ENCODE data around the gene DUSP2. TPM values are rescaled to one million over a fixed set of nuclear protein-coding genes. Genes with fewer than 3 reads are reported as not detected.

DUSP2 gene
- total and polyA plus RNA-seq, 2 experiments from 2014 or later: 6.6 to 13.0 TPM

DNA sequence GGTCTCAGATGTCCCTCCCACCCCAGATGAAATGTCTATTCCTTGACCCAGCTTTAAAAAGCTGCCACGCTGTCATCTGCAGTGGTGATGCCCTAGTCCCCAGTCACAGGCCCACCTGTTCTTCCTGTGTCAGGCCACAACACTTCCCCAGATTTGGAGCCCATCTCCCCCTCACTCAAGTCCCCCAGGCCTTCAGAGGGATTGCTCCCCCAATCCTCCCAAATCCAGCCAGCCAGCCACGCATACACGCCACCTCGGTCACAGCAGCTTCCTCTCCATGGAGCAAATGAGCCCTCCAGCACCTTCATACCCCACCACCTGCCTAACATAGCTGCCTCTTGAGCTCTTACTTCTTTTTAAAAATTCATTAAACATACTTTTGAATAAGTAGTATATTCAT is 14.8 kb downstream of the DUSP2 start (continued):
- TF ChIP-seq ZNF462 (CRISPR knock-in tag; IDR thresholded peaks at IDR 0.05) (no peak), CTCF (conservative IDR thresholded peaks at IDR 0.05; ENCODE audit: low read depth in 2 of 2) (no peak), EZH2 (IDR thresholded peaks at IDR 0.05; ENCODE audit: low read depth, unreplicated experiment) (no peak)

GRCh38 chr2:96129528-96130120 is 15.6 kb downstream of the DUSP2 start:
- no peak overlapping the region for H3K4me3 Mint-ChIP-seq
- Histone ChIP-seq H3K27ac (ENCODE audit: low read depth) (no peak overlapping the region), H3K4me1 (ENCODE audit: insufficient read depth) (no peaks in the 10 kb centered on the region), H3F3A (replicated peaks; ENCODE audit: low read depth) (no peaks in the 10 kb centered on the region), H3K36me3 (ENCODE audit: insufficient read depth) (no peaks in the 10 kb centered on the region), H4K20me1 (replicated peaks; ENCODE audit: insufficient read depth) (no peaks in the 10 kb centered on the region), H2AFZ (no peak overlapping the region), H3K4me3 (no peak overlapping the region), H3K79me2 (replicated peaks; ENCODE audit: insufficient read depth) (no peaks in the 10 kb centered on the region), H3K9me2 (ENCODE audit: insufficient read depth) (no peaks in the 10 kb centered on the region), H3K4me2 (no peak overlapping the region), H3K27me3 (ENCODE audit: insufficient read depth) (no peaks in the 10 kb centered on the region)
- ATAC-seq (no peak), DNase-seq (ENCODE audit: low spot score) (no peak)
- no peaks in the 10 kb centered on the region for H3K4me1 Mint-ChIP-seq
- peaks cover 4% of the 10 kb centered on the region for H3K27me3 Mint-ChIP-seq (ENCODE audit: insufficient read depth, low read depth, poor library complexity)
- no peaks in the 10 kb centered on the region; the same call in 2 of the 3 replicates for H3K36me3 Mint-ChIP-seq (ENCODE audit: low read depth)
- H3K27ac Mint-ChIP-seq: no peak overlapping the region
- no peaks in the 10 kb centered on the region for H3K9me3 Mint-ChIP-seq
- TF ChIP-seq ETS1 (IDR thresholded peaks at IDR 0.05) (no peak), POLR2AphosphoS5 (IDR thresholded peaks at IDR 0.05; ENCODE audit: low read depth) (no peak), JUNB (IDR thresholded peaks at IDR 0.05; ENCODE audit: unreplicated experiment) (no peak), REST (IDR thresholded peaks at IDR 0.05; ENCODE audit: unreplicated experiment) (no peak), EZH2 (IDR thresholded peaks at IDR 0.05; ENCODE audit: low read depth, unreplicated experiment) (no peak), CTCF (conservative IDR thresholded peaks at IDR 0.05; ENCODE audit: low read depth in 2 of 2) (no peak), STAT1 (IDR thresholded peaks at IDR 0.05; ENCODE audit: unreplicated experiment) (no peak), NANOG (IDR thresholded peaks at IDR 0.05; ENCODE audit: borderline replicate concordance) (no peak)

Measured in GM23338 (cell line).